Transverse colon (tissue), 4 donors: Measurements from ENCODE around the gene TBCCD1. TPM values are rescaled to one million over a fixed set of nuclear protein-coding genes. Genes with fewer than 3 reads are reported as not detected.

Experiments
- DNase-seq: peaks from one replicate; pipeline ENCODE4 v3.0.0-alpha.2; 2019
- H3K27ac ChIP-seq, 4 donors: fragments of 200-600 bp; sonication (generic); 2 replicates each; pipeline ENCODE4 v1.5.1; 2016 to 2018; ENCODE audit warnings: inconsistent platforms in 4 of 4
- H3K27me3 ChIP-seq: fragments of 200-600 bp; sonication (generic); 2 replicates; pipeline ENCODE4 v1.5.1; 2017; ENCODE audit warnings: inconsistent platforms
- H3K36me3 ChIP-seq, 4 donors: fragments of 200-600 bp; sonication (generic); 2 replicates each; pipeline ENCODE4 v1.5.1; 2017 to 2019; ENCODE audit warnings: inconsistent platforms in 4 of 4
- H3K4me1 ChIP-seq, 4 donors: fragments of 200-600 bp; sonication (generic); 2 replicates each; pipeline ENCODE4 v1.5.1; 2017 to 2020; ENCODE audit warnings: inconsistent platforms in 4 of 4
- H3K4me3 ChIP-seq, 4 donors: fragments of 200-600 bp; sonication (generic); 1 replicate in 1 of 4; 2 replicates in 3 of 4; pipeline versions ENCODE4 v1.5.1 to v1.6.1; 2017 to 2019; ENCODE audit warnings: inconsistent platforms in 4 of 4
- H3K9me3 ChIP-seq, 2 donors: fragments of 200-600 bp; sonication (generic); 2 replicates each; pipeline ENCODE4 v1.5.1; 2017 to 2019; ENCODE audit warnings: inconsistent platforms in 2 of 2
- EP300 ChIP-seq: sonication (generic); formaldehyde crosslinking; IDR thresholded peaks from one replicate; pipeline ENCODE4 v1.6.1; 2017; ENCODE audit warnings: antibody characterized with exemption, low read depth
- POLR2A ChIP-seq: fragments of 450-650 bp; IDR thresholded peaks from one replicate; pipeline ENCODE4 v1.6.1; 2016; ENCODE audit warnings: antibody characterized with exemption, mild to moderate bottlenecking, moderate library complexity
- POLR2AphosphoS5 ChIP-seq, 3 donors: sonication (generic); formaldehyde crosslinking; IDR thresholded peaks; one replicate each; pipeline ENCODE4 v1.6.1; 2016; ENCODE audit warnings: antibody characterized with exemption in 3 of 3
- WGBS, 2 donors: methylation state at CpG; one replicate each; pipeline ENCODE4 v1.1.5; 2018; ENCODE audit warnings: low coverage in 1 of 2; 5-methylcytosine and 5-hydroxymethylcytosine counted together
- in situ Hi-C, 4 donors: fragments of 200-750 bp; cut with MboI; loops; one replicate each; pipeline versions ENCODE4 v1.15.0 to v1.15.1; 2017; ENCODE audit warnings: low sequenced_read_pairs in 3 of 4, low pct_ligation_motif_present in 1 of 4, low pct_unique_long_range_greater_than_20kb in 1 of 4
- intact Hi-C: fragments of 100-400 bp; cut with DNase I; formaldehyde crosslinking; loops from one replicate; pipeline ENCODE4 v1.15.1; 2023; ENCODE audit warnings: low total_unique reads
- total RNA-seq, 4 donors: library from RNA; depleted of rRNA; stranded (reverse); fragments of >200 nt; gene quantifications; one replicate each; pipeline ENCODE4 v1.1.0, GENCODE V29; 2016
- TF ChIP-seq, protein P1 (sequence below), 5 experiments: fragments of 200-600 bp in 3 of 5; fragments of 450-650 bp in 2 of 5; sonication (generic) in 3 of 5; IDR thresholded peaks; 1 replicate in 2 of 5; 2 replicates in 3 of 5; pipeline ENCODE4 v1.5.1; 2016 to 2017; ENCODE audit warnings: antibody characterized with exemption in 5 of 5, inconsistent platforms in 3 of 5, mild to moderate bottlenecking in 2 of 5, moderate library complexity in 1 of 5

The TBCCD1 gene
- total RNA-seq, 4 donors from 2014 or later, result 7.1 to 15.4 (median 13.9) TPM

DNA sequence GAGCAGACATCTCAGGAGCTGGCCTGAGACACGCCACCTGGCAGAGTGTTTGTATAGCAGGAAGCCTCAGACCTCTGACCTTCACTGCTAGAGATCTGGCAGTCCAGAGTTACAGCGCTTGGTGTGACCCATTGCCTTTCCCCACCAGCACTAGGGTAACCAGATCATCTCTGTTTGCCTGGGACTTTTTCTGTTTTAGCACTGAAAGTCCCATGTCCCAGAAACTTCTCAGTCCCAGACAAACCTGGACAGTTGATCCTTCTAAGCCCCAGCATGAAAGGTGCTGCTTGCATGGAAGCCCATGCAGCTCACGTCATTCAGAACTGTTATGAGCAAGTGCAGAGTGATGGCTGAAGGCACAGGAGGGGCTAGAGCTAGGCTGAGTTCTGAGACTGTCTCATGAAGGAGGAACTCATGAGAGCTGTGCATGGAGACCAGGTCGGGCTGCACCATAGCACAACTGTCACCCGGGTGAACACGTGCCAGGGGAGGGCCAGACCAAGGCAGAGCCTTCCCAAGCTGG lies 27.5 kb upstream of the TBCCD1 start:
- Histone ChIP-seq H3K36me3 (no peaks in the 10 kb centered on the region), H3K4me1 (peaks cover 0 to 2% (median 0%) of the 10 kb centered on the region in 4 donors), H3K27me3 (no peaks in the 10 kb centered on the region), H3K4me3 (no peak overlapping the region), H3K27ac (no peak overlapping the region), H3K9me3 (no peaks in the 10 kb centered on the region)
- in situ Hi-C loops (no loop called here), intact Hi-C loops (no loop called here)
- DNase-seq, result no peak
- TF ChIP-seq POLR2A, result no peak
- TF ChIP-seq POLR2AphosphoS5 (IDR thresholded peaks at IDR 0.05), result no peak
- TF ChIP-seq EP300, result no peak
- TF ChIP-seq, protein P1, sequence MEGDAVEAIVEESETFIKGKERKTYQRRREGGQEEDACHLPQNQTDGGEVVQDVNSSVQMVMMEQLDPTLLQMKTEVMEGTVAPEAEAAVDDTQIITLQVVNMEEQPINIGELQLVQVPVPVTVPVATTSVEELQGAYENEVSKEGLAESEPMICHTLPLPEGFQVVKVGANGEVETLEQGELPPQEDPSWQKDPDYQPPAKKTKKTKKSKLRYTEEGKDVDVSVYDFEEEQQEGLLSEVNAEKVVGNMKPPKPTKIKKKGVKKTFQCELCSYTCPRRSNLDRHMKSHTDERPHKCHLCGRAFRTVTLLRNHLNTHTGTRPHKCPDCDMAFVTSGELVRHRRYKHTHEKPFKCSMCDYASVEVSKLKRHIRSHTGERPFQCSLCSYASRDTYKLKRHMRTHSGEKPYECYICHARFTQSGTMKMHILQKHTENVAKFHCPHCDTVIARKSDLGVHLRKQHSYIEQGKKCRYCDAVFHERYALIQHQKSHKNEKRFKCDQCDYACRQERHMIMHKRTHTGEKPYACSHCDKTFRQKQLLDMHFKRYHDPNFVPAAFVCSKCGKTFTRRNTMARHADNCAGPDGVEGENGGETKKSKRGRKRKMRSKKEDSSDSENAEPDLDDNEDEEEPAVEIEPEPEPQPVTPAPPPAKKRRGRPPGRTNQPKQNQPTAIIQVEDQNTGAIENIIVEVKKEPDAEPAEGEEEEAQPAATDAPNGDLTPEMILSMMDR (IDR thresholded peaks at IDR 0.05), result no peak
- 77% methylated on average over 6 of the region's 6 CpGs; no CpG with 5 or more reads in 1 of the 2 donors for WGBS, 2 donors

DNA sequence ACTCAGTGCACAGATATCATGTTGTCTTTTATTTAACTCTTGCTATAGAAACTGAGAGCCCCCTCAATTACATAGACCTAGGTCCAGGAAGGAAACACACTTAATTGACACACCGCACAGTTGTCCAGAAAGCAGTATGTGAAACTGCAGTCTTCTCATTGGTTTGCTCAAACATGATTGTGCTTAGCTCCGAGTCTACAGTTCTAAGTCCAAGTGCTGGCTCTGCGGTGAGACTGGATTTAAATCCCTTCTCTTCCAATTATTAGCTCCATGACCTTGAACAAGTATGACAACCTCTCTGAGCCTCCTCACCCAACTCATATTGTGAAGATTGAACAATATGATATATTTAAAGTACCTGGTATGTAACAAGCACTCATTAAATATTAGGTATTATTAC lies 26.7 kb upstream of the TBCCD1 start:
- no peaks in the 10 kb centered on the region for H3K9me3 ChIP-seq
- H3K27me3 ChIP-seq, result no peaks in the 10 kb centered on the region
- in situ Hi-C loops, result no loop called here
- TF ChIP-seq EP300, result no peak
- no peak for TF ChIP-seq POLR2AphosphoS5 (IDR thresholded peaks at IDR 0.05)
- TF ChIP-seq POLR2A, result no peak
- no peak overlapping the region for H3K4me3 ChIP-seq
- intact Hi-C loops, result no loop called here
- no peak for DNase-seq
- H3K4me1 ChIP-seq, result no peaks in the 10 kb centered on the region
- H3K36me3 ChIP-seq, result no peaks in the 10 kb centered on the region
- WGBS, 2 donors, result 72 to 82% methylated on average over 3 of the region's 3 CpGs
- H3K27ac ChIP-seq, result no peak overlapping the region

DNA sequence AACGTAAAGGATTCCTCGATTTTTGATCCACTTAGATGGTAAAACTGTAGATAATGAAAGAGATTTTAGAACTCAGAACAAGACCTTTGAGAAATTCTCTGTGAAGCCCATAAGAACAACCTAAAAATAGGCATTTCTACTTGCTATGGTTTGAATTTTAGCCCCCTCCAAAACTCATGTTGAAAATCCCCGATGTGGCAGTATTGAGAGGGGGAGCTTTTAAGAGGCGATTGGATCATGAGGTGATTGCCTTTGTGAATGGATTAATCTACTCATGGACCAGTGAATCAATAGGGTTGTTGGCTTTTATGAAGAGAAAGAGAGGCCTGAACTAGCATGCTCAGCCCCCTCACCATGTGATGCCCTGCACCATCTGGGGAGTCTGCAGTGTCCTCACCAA lies 25.5 kb upstream of the TBCCD1 start:
- H3K4me1 ChIP-seq, result no peaks in the 10 kb centered on the region
- DNase-seq, result no peak
- WGBS, 2 donors, result 92 to 93% methylated on average over 4 of the region's 4 CpGs
- in situ Hi-C loops, result no loop called here
- no peak overlapping the region for H3K4me3 ChIP-seq
- no peaks in the 10 kb centered on the region for H3K9me3 ChIP-seq
- no peaks in the 10 kb centered on the region for H3K27me3 ChIP-seq
- no peaks in the 10 kb centered on the region for H3K36me3 ChIP-seq
- intact Hi-C loops, result no loop called here
- no peak overlapping the region for H3K27ac ChIP-seq
- TF ChIP-seq, protein P1 (IDR thresholded peaks at IDR 0.05), result no peak
- TF ChIP-seq EP300 (no peak), POLR2A (no peak), POLR2AphosphoS5 (IDR thresholded peaks at IDR 0.05) (no peak)

DNA sequence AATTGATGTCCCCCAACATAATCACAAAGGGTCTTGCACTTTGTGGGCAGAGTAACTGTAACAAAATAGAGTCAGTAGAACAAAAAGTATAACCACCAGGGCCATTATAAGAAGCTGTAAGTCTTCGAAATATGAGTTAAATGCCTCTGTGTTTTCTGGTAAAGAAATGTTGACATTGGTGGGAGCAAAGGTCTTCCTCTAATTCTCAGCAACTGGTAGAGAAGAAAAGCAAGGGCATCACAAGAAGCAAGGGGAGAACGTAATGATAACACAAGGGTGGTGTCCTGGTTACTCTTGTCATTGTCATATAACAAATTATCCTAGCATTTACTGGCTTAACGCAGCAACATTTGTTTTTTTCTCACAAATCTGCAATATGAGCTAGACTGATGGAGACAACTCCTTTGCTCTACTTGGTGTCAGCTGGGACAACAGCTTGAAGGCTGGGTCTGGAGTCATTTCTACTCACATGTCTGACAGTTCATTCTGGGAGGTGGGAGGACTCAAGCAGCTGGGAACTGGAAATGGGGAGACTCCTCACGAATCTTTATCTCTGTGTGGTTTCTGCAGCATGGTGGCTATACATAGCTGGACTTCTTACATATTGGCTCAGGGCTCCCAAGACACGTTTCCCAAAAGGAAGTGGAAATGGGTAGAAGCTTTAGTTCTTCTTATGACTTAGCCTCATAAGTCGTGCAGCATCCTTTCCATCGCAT lies 23.6 kb upstream of the TBCCD1 start:
- DNase-seq, result no peak
- in situ Hi-C loops, result no loop called here
- WGBS, 2 donors, result 67 to 70% methylated on average over 5 to 7 of the region's 7 CpGs

More for the DNA sequence above, 23.6 kb upstream of the TBCCD1 start:
- TF ChIP-seq, protein P1 (IDR thresholded peaks at IDR 0.05), result no peak
- no peak for TF ChIP-seq POLR2A
- no peak for TF ChIP-seq POLR2AphosphoS5 (IDR thresholded peaks at IDR 0.05)
- no peak for TF ChIP-seq EP300
- no peaks in the 10 kb centered on the region for H3K27me3 ChIP-seq
- intact Hi-C loops, result no loop called here
- H3K9me3 ChIP-seq, result no peaks in the 10 kb centered on the region
- H3K4me1 ChIP-seq, result no peaks in the 10 kb centered on the region
- no peak overlapping the region for H3K27ac ChIP-seq
- no peak overlapping the region for H3K4me3 ChIP-seq
- H3K36me3 ChIP-seq, result peaks cover 0 to 5% (median 1%) of the 10 kb centered on the region in 4 donors
